OCI-LY3 (cell line): ENCODE measurements around the gene VDAC1.

Source experiments
- H2AFZ ChIP-seq: fragments of 200-600, 300-600 bp; shearing (Covaris generic); 2 replicates; pipeline ENCODE4 v1.6.0; 2014; ENCODE audit warnings: antibody characterized with exemption, low read depth, low read length
- H3K27ac ChIP-seq: fragments of 200-600, 300-600 bp; sonication (generic); 2 replicates; pipeline ENCODE4 v1.5.1; 2014; ENCODE audit warnings: mild to moderate bottlenecking, low read length, moderate library complexity, mixed read lengths
- H3K27me3 ChIP-seq: fragments of 200-600, 300-600 bp; sonication (generic); 2 replicates; pipeline ENCODE4 v1.6.1; 2014; ENCODE audit warnings: low read depth, low read length, mixed read lengths
- H3K36me3 ChIP-seq: fragments of 200-600, 300-600 bp; sonication (generic); replicated peaks from 2 replicates; pipeline ENCODE3; 2014; ENCODE audit warnings: low read depth, low read length, mixed read lengths
- H3K4me1 ChIP-seq: fragments of 300-600, 200-600 bp; sonication (generic); 2 replicates; pipeline ENCODE4 v1.6.1; 2014; ENCODE audit warnings: low read length, mixed read lengths
- H3K4me2 ChIP-seq: fragments of 200-600, 300-600 bp; sonication (generic); 2 replicates; pipeline ENCODE4 v1.6.1; 2014; ENCODE audit warnings: low read length, mixed read lengths
- H3K4me3 ChIP-seq: fragments of 300-600, 200-600 bp; sonication (generic); 2 replicates; pipeline ENCODE4 v1.5.1; 2014; ENCODE audit warnings: antibody characterized with exemption, mild to moderate bottlenecking, low read length, moderate library complexity
- H3K79me2 ChIP-seq: fragments of 300-600, 200-600 bp; shearing (Covaris generic); 2 replicates; pipeline ENCODE4 v1.6.1; 2014; ENCODE audit warnings: mild to moderate bottlenecking, low read length, mixed read lengths
- H3K9ac ChIP-seq: fragments of 300-600, 200-600 bp; shearing (Covaris generic); 2 replicates; pipeline ENCODE4 v1.6.0; 2014; ENCODE audit warnings: mild to moderate bottlenecking, low read length, moderate library complexity
- H3K9me3 ChIP-seq: fragments of 200-600, 300-600 bp; shearing (Covaris generic); 2 replicates; pipeline ENCODE4 v1.6.1; 2014; ENCODE audit warnings: low read length, mixed read lengths; ENCODE audit not compliant: insufficient read depth
- H4K20me1 ChIP-seq: fragments of 200-600, 300-600 bp; sonication (generic); 2 replicates; pipeline ENCODE4 v1.6.1; 2016; ENCODE audit warnings: low read length, mixed read lengths; ENCODE audit not compliant: insufficient read depth
- EZH2phosphoT487 ChIP-seq: fragments of 200-600 bp; shearing (Covaris generic); IDR thresholded peaks from 2 replicates; pipeline ENCODE4 v1.6.1; 2018; ENCODE audit warnings: antibody characterized with exemption, mixed run types, low read depth
- TF ChIP-seq, protein P1 (sequence below): fragments of 200-600, 300-600 bp; sonication (generic); IDR thresholded peaks from 2 replicates; pipeline ENCODE4 v1.5.1; 2014; ENCODE audit warnings: antibody characterized with exemption, low read length, low read depth

VDAC1 gene

DNA sequence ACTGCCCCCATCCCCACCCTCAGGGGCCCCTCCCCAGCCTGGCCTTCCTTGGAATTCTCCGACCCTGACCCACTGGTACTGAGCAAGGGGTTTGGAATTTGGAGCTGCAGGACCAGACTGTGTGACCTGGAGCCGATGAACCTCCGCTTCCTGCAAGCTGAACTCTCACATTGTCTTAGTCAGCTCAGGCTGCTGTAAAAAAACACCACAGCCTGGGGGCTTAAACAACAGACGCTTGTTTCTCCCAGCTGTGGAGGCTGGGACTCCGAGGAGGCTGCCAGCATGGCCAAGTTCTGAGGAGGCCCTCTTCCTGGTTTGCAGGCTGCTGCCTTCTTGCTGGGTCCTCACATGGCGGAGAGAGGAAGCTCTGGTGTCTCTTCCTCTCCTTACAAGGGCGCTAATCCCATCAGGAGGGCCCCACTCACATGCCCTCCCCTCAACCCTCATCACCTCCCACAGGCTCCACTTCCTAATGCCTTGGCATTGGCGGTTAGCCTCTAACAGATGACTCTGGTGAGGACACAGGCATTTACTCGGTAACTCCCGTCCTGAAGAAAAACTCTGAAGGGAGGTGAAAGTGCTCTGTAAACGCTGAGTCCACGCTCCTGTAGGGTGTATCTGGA, 78.8 kb downstream of the VDAC1 start:
- Histone ChIP-seq H4K20me1 (no peaks in the 10 kb centered on the region), H3K27me3 (no peaks in the 10 kb centered on the region), H3K4me2 (no peak overlapping the region), H3K4me3 (no peak overlapping the region), H3K79me2 (no peaks in the 10 kb centered on the region), H3K4me1 (peaks cover 35% of the 10 kb centered on the region), H3K9me3 (no peaks in the 10 kb centered on the region), H3K9ac (no peak overlapping the region), H3K36me3 (no peaks in the 10 kb centered on the region), H2AFZ (no peak overlapping the region), H3K27ac (no peak overlapping the region)
- TF ChIP-seq, protein P1, sequence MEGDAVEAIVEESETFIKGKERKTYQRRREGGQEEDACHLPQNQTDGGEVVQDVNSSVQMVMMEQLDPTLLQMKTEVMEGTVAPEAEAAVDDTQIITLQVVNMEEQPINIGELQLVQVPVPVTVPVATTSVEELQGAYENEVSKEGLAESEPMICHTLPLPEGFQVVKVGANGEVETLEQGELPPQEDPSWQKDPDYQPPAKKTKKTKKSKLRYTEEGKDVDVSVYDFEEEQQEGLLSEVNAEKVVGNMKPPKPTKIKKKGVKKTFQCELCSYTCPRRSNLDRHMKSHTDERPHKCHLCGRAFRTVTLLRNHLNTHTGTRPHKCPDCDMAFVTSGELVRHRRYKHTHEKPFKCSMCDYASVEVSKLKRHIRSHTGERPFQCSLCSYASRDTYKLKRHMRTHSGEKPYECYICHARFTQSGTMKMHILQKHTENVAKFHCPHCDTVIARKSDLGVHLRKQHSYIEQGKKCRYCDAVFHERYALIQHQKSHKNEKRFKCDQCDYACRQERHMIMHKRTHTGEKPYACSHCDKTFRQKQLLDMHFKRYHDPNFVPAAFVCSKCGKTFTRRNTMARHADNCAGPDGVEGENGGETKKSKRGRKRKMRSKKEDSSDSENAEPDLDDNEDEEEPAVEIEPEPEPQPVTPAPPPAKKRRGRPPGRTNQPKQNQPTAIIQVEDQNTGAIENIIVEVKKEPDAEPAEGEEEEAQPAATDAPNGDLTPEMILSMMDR, result no peak
- no peak for TF ChIP-seq EZH2phosphoT487

DNA sequence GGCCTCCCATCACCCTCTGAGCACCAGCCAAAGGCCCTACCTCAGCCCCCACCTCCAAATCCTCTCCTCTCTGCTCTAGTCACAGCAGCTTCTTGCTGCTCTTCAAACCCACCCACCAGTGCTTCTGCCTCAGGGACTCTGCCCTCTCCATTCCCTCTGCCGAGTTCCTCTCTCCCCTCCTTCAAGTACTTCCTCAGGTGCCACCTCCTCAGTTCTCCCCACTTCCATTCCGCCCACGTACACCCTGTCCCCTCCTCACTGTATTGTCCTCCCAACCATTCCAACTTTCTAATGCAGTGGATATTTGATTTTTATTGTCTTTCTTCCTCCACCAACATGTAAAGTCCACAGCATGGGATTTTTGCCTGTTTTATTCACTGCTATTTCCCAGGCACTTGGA, 79.5 kb downstream of the VDAC1 start:
- H3K4me2 ChIP-seq, result no peak overlapping the region

DNA sequence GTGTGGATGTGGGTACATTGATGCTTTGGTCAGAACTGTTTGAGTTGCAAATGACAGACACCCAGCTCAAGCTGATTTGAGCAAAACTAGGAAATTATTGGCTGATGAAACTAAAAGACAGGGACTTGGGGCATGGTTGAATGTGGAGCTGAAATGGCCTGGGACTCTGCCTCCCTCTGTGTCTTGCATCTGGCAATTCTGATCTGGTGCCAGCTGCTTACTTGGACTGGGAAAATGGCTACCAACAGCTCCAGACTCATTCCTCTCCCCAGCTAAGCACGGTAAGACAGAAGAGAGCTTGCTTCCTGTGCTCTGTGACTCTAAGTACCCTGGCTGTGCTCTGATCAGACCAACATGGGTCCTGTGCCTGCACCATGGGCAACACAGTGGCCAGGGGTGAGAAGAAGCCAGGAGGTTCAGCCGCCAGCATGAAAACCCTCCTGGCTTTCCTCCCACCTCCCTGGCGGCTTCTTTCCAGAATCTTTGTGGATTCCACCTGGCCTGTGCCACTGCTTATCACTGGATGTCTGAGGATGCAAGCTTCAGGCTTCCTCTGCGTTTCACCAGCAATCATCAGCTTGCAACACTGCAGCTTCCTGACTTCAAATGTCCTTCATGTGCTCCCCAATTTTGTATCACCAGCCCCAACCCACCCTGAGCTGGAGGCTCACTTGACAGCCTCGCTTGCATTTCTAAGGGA, 80.4 kb downstream of the VDAC1 start:
- Histone ChIP-seq H3K4me1 (peaks cover 22% of the 10 kb centered on the region), H3K27ac (no peak overlapping the region), H3K9ac (no peak overlapping the region), H3K36me3 (no peaks in the 10 kb centered on the region), H3K79me2 (no peaks in the 10 kb centered on the region), H4K20me1 (no peaks in the 10 kb centered on the region), H3K4me2 (no peak overlapping the region), H3K27me3 (no peaks in the 10 kb centered on the region), H2AFZ (no peak overlapping the region), H3K4me3 (no peak overlapping the region), H3K9me3 (no peaks in the 10 kb centered on the region)
- TF ChIP-seq, protein P1, result no peak
- no peak for TF ChIP-seq EZH2phosphoT487

More for the DNA sequence above, 79.5 kb downstream of the VDAC1 start:
- Histone ChIP-seq H3K4me3 (no peak overlapping the region), H3K4me1 (peaks cover 31% of the 10 kb centered on the region), H3K36me3 (no peaks in the 10 kb centered on the region), H3K27ac (no peak overlapping the region), H3K9ac (no peak overlapping the region), H3K9me3 (no peaks in the 10 kb centered on the region), H3K79me2 (no peaks in the 10 kb centered on the region), H2AFZ (no peak overlapping the region), H4K20me1 (no peaks in the 10 kb centered on the region), H3K27me3 (no peaks in the 10 kb centered on the region)
- TF ChIP-seq, protein P1, result no peak
- no peak for TF ChIP-seq EZH2phosphoT487

DNA sequence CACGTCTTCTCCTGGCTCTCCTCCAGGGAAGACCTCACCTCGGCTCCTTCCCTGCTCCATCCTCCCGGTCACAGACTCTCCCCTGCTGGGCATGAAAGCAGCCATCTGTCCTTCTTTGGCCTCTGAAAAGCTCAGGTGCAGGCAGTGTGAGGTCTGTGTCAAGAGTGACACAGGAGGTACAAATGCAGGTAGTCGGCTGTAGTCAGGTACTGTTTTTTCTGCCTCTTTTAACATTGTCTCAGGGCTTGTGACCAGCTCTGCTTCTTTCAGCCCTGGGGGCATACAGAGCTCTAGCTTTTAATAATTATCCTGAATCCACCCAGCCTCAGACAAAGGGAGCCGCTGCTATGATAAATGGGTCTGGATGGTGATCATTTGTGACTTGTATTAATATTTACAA, 82.8 kb downstream of the VDAC1 start:
- Histone ChIP-seq H3K79me2 (no peaks in the 10 kb centered on the region), H3K4me3 (no peak overlapping the region), H3K36me3 (no peaks in the 10 kb centered on the region), H3K4me2 (no peak overlapping the region), H3K4me1 (peaks cover 2% of the 10 kb centered on the region; the same call in 1 of the 2 replicates), H3K9ac (no peak overlapping the region), H4K20me1 (no peaks in the 10 kb centered on the region), H2AFZ (no peak overlapping the region), H3K27ac (no peak overlapping the region), H3K27me3 (no peaks in the 10 kb centered on the region), H3K9me3 (no peaks in the 10 kb centered on the region)
- TF ChIP-seq, protein P1, result no peak
